GF-D8 (cell line): ENCODE results near the gene MLEC.

ENCODE experiments used
- DNase-seq: peaks from one replicate; lab custom pipeline; 2025; lab: John Stamatoyannopoulos, UW

MLEC gene

DNA sequence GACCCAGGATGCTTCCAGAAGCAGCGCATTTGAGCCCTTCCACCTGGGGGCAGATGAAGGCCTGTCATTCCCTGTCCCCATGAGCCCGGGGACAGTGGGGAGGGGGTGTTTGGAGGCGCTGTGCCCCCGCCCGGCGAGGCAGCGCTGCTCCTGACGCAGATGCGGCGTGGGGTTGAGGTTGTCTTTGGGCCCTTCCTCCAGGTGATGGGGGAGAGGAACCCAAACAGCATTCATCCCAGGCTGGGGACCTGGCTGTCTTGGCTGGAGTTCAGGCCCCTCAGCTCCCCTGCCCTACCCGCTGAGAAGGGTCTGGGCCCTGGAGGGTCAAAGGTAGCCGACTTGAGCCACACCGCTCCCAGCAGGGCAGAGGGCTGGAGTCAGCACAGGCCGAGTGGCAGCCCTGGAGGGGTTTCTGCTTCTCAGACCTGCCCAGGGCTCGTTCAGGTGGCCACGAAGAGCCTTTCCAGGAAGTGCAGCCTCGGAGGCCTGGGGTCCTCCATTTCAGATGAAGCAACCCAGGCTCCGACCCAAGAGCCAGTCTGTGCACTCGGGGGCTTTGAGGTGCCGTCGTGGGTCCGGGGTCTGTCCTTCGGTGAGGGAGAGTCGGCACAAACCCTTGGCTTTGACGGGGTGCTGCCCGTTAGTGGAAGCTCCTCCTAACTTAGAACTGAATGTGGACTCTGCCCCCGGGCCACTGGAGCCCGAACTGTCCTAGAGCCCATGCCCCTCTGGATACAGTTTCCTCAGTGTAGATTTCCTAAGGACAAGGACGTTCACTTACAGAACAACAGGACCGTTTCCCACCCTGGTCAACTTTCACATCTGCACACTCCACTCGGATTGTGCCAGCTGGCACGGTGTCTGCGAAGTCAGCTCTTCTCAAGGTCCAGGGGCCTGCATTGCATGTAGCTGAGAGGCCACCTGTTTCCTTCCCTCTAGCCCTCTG, 54.8 kb downstream of the MLEC start:
- DNase-seq: no peak

DNA sequence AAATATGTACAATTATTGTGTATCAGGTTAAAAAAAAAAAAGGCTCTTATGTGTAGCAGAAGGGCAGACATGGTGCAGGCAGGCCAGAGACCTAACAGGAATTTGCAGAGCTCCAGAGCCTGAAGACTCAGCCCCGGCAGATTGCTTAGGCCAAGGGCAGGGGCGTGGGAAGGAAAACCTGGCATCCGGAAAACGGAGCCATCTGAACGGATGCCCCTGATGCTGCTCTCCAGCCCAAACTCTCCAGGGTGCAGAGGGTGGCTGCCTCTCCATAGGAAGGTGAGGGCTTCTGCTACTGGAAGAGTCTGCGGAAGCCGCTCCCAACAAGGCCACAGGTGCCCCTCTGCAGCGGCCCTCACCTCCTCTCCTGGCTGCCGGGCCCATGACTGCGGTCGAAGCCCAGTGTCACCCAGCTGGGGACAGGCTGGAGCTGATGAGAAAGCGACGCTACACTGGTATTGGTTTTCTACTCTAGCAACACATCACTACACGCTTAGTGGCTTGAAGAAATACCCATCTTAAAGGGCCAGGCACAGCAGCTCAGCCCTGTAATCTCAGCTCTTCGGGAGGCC, 58.1 kb downstream of the MLEC start:
- no peak for DNase-seq

DNA sequence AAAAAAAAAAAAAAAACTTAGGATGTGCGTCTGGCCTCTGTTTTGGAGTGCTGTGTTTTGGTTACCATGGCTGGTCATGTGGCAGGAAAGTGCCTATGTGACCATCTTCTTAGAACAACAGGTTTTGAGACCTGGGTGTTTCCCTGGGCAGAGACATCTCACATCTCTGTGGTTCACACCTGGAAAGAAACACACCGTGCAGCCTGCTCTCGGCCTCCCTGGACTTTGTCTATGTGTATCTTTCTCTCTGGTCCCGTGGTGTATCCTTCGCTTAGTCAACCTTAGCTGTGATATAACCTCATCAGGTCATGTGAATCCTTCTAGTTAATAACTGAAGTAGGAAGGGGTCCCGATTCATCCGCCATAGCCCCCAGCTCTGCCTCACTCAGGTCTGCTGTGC, 61.3 kb downstream of the MLEC start:
- no peak for DNase-seq

DNA sequence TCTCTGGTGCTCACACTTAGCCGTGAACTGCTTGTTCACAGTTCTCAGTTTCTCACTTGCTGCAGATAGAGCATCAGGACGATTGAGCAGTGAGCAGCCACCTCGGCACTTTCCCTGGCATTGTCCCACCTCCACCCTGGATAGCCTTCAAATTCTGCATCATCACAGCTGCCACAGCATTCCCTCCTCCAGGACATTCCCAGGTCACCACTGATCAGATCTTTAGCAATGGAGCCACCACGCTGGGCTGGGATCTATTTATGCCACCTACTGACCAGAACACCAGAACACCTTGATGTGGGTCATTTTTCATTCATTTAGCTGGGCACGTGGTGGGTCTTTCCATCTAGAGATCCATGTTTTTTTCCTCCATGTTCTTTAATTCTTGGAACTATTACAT, 62.3 kb downstream of the MLEC start:
- DNase-seq: no peak

DNA sequence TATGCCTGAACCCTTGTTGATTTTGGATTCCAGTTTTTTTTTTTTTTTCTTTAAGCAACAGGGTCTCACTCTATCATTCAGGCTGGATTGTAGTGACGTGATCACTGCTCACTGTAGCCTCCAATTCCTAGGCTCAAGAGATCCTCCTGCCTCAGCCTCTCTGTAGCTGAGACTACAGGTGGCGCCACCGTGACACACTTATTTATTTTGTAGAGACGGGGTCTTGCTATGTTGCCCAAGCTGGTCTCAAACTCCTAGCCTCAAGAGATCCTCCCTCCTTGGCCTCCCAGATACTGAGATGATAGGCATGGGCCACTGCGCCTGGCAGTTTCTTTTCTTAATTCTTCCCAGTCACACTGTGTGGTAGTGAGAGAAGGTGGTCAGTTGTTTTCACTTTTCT, 63.9 kb downstream of the MLEC start:
- no peak for DNase-seq

DNA sequence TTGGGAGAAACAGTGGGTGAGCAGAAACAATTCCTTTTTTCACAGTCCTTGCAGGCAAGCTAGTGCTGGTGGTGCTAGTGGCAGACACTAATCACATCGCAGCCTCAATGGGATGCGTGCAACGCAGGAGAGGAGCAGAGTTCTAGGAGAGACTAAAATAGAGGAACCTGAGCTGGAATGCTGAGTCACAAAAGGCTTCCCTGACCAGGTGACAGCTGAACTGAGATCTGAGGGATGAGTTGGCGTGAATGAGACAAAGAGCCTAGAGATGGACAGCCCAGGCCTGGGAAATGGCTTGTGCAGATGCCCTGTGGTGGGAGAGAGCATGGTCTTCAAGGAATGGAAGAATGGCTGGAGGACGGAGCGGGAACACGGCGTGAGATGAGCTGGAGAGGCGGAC, 64.4 kb downstream of the MLEC start:
- no peak for DNase-seq
